ENCODE measurements around the gene ZBTB49. TPM values are rescaled to one million over a fixed set of nuclear protein-coding genes. Genes with fewer than 3 reads are reported as not detected.
A peak's percentile ranks its signal among the peaks of the same experiment; 100 is the strongest.

ZBTB49 gene
- total RNA-seq, 6 donors from 2014 or later: 3.7 to 13.6 (median 4.5) TPM

GRCh38 chr4:4349867-4350266, 59.8 kb downstream of the ZBTB49 start:
- Histone ChIP-seq H3K9me3 (no peaks in the 10 kb centered on the region), H3K27ac (no peak overlapping the region), H3K4me3 (no peak overlapping the region), H3K27me3 (no peaks in the 10 kb centered on the region), H3K36me3 (no peaks in the 10 kb centered on the region), H3K4me1 (no peaks in the 10 kb centered on the region)
- TF ChIP-seq POLR2A (IDR thresholded peaks at IDR 0.05) (no peak), CTCF (IDR thresholded peaks at IDR 0.05) (no peak), EP300 (IDR thresholded peaks at IDR 0.05) (no peak), POLR2AphosphoS5 (IDR thresholded peaks at IDR 0.05) (no peak)
- ATAC-seq (ENCODE audit: low FRiP score in 2 of 2): no peak
- no peak for DNase-seq
- 86 to 91% methylated on average over 3 of the region's 3 CpGs for WGBS, 2 donors

- DNase-seq (no peak), ATAC-seq (ENCODE audit: low FRiP score in 2 of 2) (no peak)
- TF ChIP-seq EP300 (IDR thresholded peaks at IDR 0.05): no peak
- no peak for TF ChIP-seq POLR2A (IDR thresholded peaks at IDR 0.05)
- TF ChIP-seq CTCF (IDR thresholded peaks at IDR 0.05): no peak
- no peak for TF ChIP-seq POLR2AphosphoS5 (IDR thresholded peaks at IDR 0.05)
- no peak overlapping the region for H3K4me3 ChIP-seq
- 67 to 76% methylated on average over 4 of the region's 4 CpGs for WGBS, 2 donors
- no peaks in the 10 kb centered on the region for H3K4me1 ChIP-seq
- no peaks in the 10 kb centered on the region for H3K9me3 ChIP-seq
- H3K27me3 ChIP-seq: no peaks in the 10 kb centered on the region
- no peak overlapping the region for H3K27ac ChIP-seq
- no peaks in the 10 kb centered on the region for H3K36me3 ChIP-seq
Observed at GRCh38 chr4:4350909-4351308, 60.9 kb downstream of the ZBTB49 start.

GRCh38 chr4:4355302-4355701, 65.3 kb downstream of the ZBTB49 start:
- WGBS, 2 donors: 57 to 72% methylated on average over 1 of the region's 1 CpG
- no peak for ATAC-seq (ENCODE audit: low FRiP score in 2 of 2)
- no peak for DNase-seq

GRCh38 chr4:4356106-4357041, 66.3 kb downstream of the ZBTB49 start:
- peak in 1 of 2 donors; percentile 49 for DNase-seq
- ATAC-seq (ENCODE audit: low FRiP score in 2 of 2): peak in 1 of 2 donors; percentile 34
- Histone ChIP-seq H3K4me1 (no peaks in the 10 kb centered on the region), H3K27me3 (no peaks in the 10 kb centered on the region), H3K4me3 (no peak overlapping the region), H3K36me3 (no peaks in the 10 kb centered on the region), H3K9me3 (no peaks in the 10 kb centered on the region), H3K27ac (no peak overlapping the region)
- no peak for TF ChIP-seq POLR2A (IDR thresholded peaks at IDR 0.05)
- WGBS, 2 donors: 71 to 74% methylated on average over 22 to 26 of the region's 26 CpGs

More at GRCh38 chr4:4355302-4355701, 65.3 kb downstream of the ZBTB49 start:
- no peaks in the 10 kb centered on the region for H3K36me3 ChIP-seq
- H3K27ac ChIP-seq: no peak overlapping the region
- TF ChIP-seq EP300 (IDR thresholded peaks at IDR 0.05): no peak
- no peaks in the 10 kb centered on the region for H3K9me3 ChIP-seq
- H3K4me1 ChIP-seq: no peaks in the 10 kb centered on the region
- no peak overlapping the region for H3K4me3 ChIP-seq
- no peaks in the 10 kb centered on the region for H3K27me3 ChIP-seq

GRCh38 chr4:4358093-4358854, 68.2 kb downstream of the ZBTB49 start:
- Histone ChIP-seq H3K4me1 (no peaks in the 10 kb centered on the region), H3K36me3 (no peaks in the 10 kb centered on the region), H3K4me3 (no peak overlapping the region), H3K27me3 (no peaks in the 10 kb centered on the region), H3K27ac (no peak overlapping the region), H3K9me3 (no peaks in the 10 kb centered on the region)
- 56 to 69% methylated on average over 13 of the region's 13 CpGs for WGBS, 2 donors
- DNase-seq: no peak
- TF ChIP-seq POLR2AphosphoS5 (IDR thresholded peaks at IDR 0.05) (no peak), CTCF (IDR thresholded peaks at IDR 0.05) (no peak), POLR2A (IDR thresholded peaks at IDR 0.05) (no peak), EP300 (IDR thresholded peaks at IDR 0.05) (no peak)
- ATAC-seq (ENCODE audit: low FRiP score in 2 of 2): no peak

Data from upper lobe of left lung (tissue), 6 donors.